SK-N-SH (cell line): ENCODE data around the gene KIF3C. TPM values are rescaled to one million over a fixed set of nuclear protein-coding genes. Genes with fewer than 3 reads are reported as not detected.
"Not testable (repeated sequence)": the region's sequence is repeated elsewhere in the genome, so short reads cannot be mapped to it uniquely, and the experiment has no call there.

ENCODE experiments used
- CTCF ChIA-PET: fragments of 300-600, 350-600 bp; formaldehyde crosslinking; extraction: SDS; loops from one replicate; lab custom pipeline; 2021; lab: Yijun Ruan, JAX
- POLR2A ChIA-PET: fragments of 350-600 bp; sonication (Branson Sonifier 250); formaldehyde crosslinking; extraction: SDS; loops from one replicate; lab custom pipeline; 2020; ENCODE audit warnings: antibody characterized with exemption, inconsistent platforms; lab: Yijun Ruan, JAX
- DNase-seq: peaks from one replicate; pipeline ENCODE4 v3.0.0; 2012
- H2AFZ ChIP-seq: fragments of 200-600 bp; sonication (generic); 2 replicates; pipeline ENCODE4 v1.8.1; 2016; ENCODE audit warnings: antibody characterized with exemption, mild to moderate bottlenecking, low read depth
- H3F3A ChIP-seq: fragments of 200-600 bp; sonication (generic); replicated peaks from 2 replicates; pipeline ENCODE3; 2016; ENCODE audit warnings: antibody characterized with exemption, mild to moderate bottlenecking; ENCODE audit not compliant: insufficient read depth
- H3K27ac ChIP-seq, 2 experiments: fragments of 200-500 bp in 1 of 2; fragments of 200-600 bp in 1 of 2; sonication (Bioruptor generic) in 1 of 2; sonication (generic), shearing (Covaris generic) in 1 of 2; 2 replicates each; pipeline versions ENCODE4 v1.5.1 to v1.6.1; 2014 to 2016; ENCODE audit warnings: low read depth in 2 of 2, inconsistent platforms in 1 of 2, low read length in 1 of 2, mild to moderate bottlenecking in 1 of 2, mixed read lengths in 1 of 2
- H3K27me3 ChIP-seq: fragments of 200-600 bp; sonication (generic), shearing (Covaris generic); 2 replicates; pipeline ENCODE4 v1.6.1; 2016; ENCODE audit warnings: mixed run types; ENCODE audit not compliant: insufficient read depth
- H3K36me3 ChIP-seq, 2 experiments: fragments of 200-500 bp in 1 of 2; fragments of 200-600 bp in 1 of 2; sonication (Bioruptor generic) in 1 of 2; sonication (generic) in 1 of 2; replicated peaks in 1 of 2; 2 replicates each; pipeline versions ENCODE3 to v1.5.1; 2014 to 2016; ENCODE audit warnings: low read length in 1 of 2, mild to moderate bottlenecking in 1 of 2; ENCODE audit not compliant: insufficient read depth in 2 of 2, control insufficient read depth in 1 of 2
- H3K4me1 ChIP-seq, 2 experiments: fragments of 200-500 bp in 1 of 2; fragments of 200-600 bp in 1 of 2; sonication (Bioruptor generic) in 1 of 2; sonication (generic), shearing (Covaris generic) in 1 of 2; 2 replicates each; pipeline versions ENCODE4 v1.5.1 to v1.6.1; 2014 to 2016; ENCODE audit warnings: low read depth in 1 of 2, low read length in 1 of 2, mixed run types in 1 of 2; ENCODE audit not compliant: insufficient read depth in 2 of 2, control insufficient read depth in 1 of 2
- H3K4me2 ChIP-seq: fragments of 200-600 bp; sonication (generic), shearing (Covaris generic); 2 replicates; pipeline ENCODE4 v1.6.1; 2017; ENCODE audit warnings: mixed run types
- H3K4me3 ChIP-seq, 2 experiments: fragments of 200-500 bp in 1 of 2; fragments of 200-600 bp in 1 of 2; sonication (Bioruptor generic) in 1 of 2; sonication (generic), shearing (Covaris generic) in 1 of 2; 2 replicates each; pipeline versions ENCODE4 v1.5.1 to v1.8.1; 2014 to 2016; ENCODE audit warnings: low read depth in 2 of 2, inconsistent platforms in 1 of 2, low read length in 1 of 2, mild to moderate bottlenecking in 1 of 2, mixed read lengths in 1 of 2, moderate library complexity in 1 of 2
- H3K79me2 ChIP-seq: fragments of 200-600 bp; sonication (generic); 2 replicates; pipeline ENCODE4 v1.8.1; 2017; ENCODE audit warnings: mild to moderate bottlenecking; ENCODE audit not compliant: insufficient read depth
- H3K9ac ChIP-seq: fragments of 200-600 bp; sonication (generic); 2 replicates; pipeline ENCODE4 v1.6.1; 2017; ENCODE audit warnings: mixed run types
- H3K9me2 ChIP-seq: fragments of 200-600 bp; sonication (generic); 2 replicates; pipeline ENCODE4 v1.6.1; 2017; ENCODE audit warnings: mixed run types
- H3K9me3 ChIP-seq: fragments of 200-600 bp; sonication (generic); 2 replicates; pipeline ENCODE4 v1.6.1; 2017; ENCODE audit warnings: mixed run types, mild to moderate bottlenecking, moderate library complexity
- H4K20me1 ChIP-seq: fragments of 200-600 bp; sonication (generic); 2 replicates; pipeline ENCODE4 v1.6.1; 2017; ENCODE audit warnings: mild to moderate bottlenecking, mixed run types; ENCODE audit not compliant: insufficient read depth
- CTCF ChIP-seq: fragments of 200-600 bp; sonication (generic); IDR thresholded peaks from 2 replicates; pipeline ENCODE4 v1.6.1; 2017; ENCODE audit warnings: antibody characterized with exemption, mild to moderate bottlenecking, moderate library complexity
- ELF1 ChIP-seq: IDR thresholded peaks from 2 replicates; pipeline ENCODE4 v1.4.0; 2012
- EP300 ChIP-seq, 2 experiments: IDR thresholded peaks; 2 replicates each; pipeline versions ENCODE4 v1.4.0 to v1.6.1; 2012; ENCODE audit warnings: borderline replicate concordance in 1 of 2, low read depth in 1 of 2, low read length in 1 of 2
- FOSL2 ChIP-seq: IDR thresholded peaks from 2 replicates; pipeline ENCODE4 v1.4.0; 2012; ENCODE audit warnings: low read depth, mild to moderate bottlenecking, moderate library complexity, borderline replicate concordance
- FOXJ3 ChIP-seq: sonication (generic); formaldehyde crosslinking; IDR thresholded peaks from 2 replicates; pipeline ENCODE4 v1.5.1; 2020; ENCODE audit warnings: mild to moderate bottlenecking, missing genetic modification reagents
- GABPA ChIP-seq: IDR thresholded peaks from 2 replicates; pipeline ENCODE4 v1.4.0; 2012; ENCODE audit warnings: low read depth, mild to moderate bottlenecking
- GATA2 ChIP-seq: sonication (generic); formaldehyde crosslinking; IDR thresholded peaks from 2 replicates; pipeline ENCODE4 v1.5.0; 2020; ENCODE audit warnings: mild to moderate bottlenecking, missing genetic modification reagents
- MAX ChIP-seq: IDR thresholded peaks from 2 replicates; pipeline ENCODE4 v1.4.0; 2012; ENCODE audit warnings: low read depth
- MEF2A ChIP-seq: IDR thresholded peaks from 2 replicates; pipeline ENCODE4 v1.4.0; 2012; ENCODE audit warnings: low read depth, borderline replicate concordance
- NFIC ChIP-seq: IDR thresholded peaks from 2 replicates; pipeline ENCODE4 v1.4.0; 2012; ENCODE audit warnings: borderline replicate concordance
- RAD21 ChIP-seq: IDR thresholded peaks from 2 replicates; pipeline ENCODE4 v1.6.1; 2012; ENCODE audit warnings: mild to moderate bottlenecking, low read length
- RCOR1 ChIP-seq: fragments of 150-350 bp; IDR thresholded peaks from 2 replicates; pipeline ENCODE4 v1.6.1; 2017; ENCODE audit warnings: antibody characterized with exemption, low read length
- RFX5 ChIP-seq: IDR thresholded peaks from 2 replicates; pipeline ENCODE4 v1.6.1; 2012; ENCODE audit warnings: mild to moderate bottlenecking, improper control_type of control experiment, low read length
- RXRA ChIP-seq: IDR thresholded peaks from 2 replicates; pipeline ENCODE4 v1.4.0; 2012; ENCODE audit warnings: low read depth, mild to moderate bottlenecking, borderline replicate concordance
- SIN3A ChIP-seq: IDR thresholded peaks from 2 replicates; pipeline ENCODE4 v1.6.1; 2012; ENCODE audit warnings: low read depth, mild to moderate bottlenecking, low read length, moderate library complexity, borderline replicate concordance
- SMC3 ChIP-seq: IDR thresholded peaks from 2 replicates; pipeline ENCODE4 v1.6.1; 2012; ENCODE audit warnings: low read depth, low read length, improper control_type of control experiment
- TCF12 ChIP-seq: IDR thresholded peaks from 2 replicates; pipeline ENCODE4 v1.4.0; 2012
- TEAD4 ChIP-seq: IDR thresholded peaks from 2 replicates; pipeline ENCODE4 v1.4.0; 2012; ENCODE audit warnings: mild to moderate bottlenecking, borderline replicate concordance; ENCODE audit not compliant: insufficient read depth
- USF1 ChIP-seq: IDR thresholded peaks from 2 replicates; pipeline ENCODE4 v1.4.0; 2012; ENCODE audit warnings: low read depth, borderline replicate concordance
- YY1 ChIP-seq: IDR thresholded peaks from 2 replicates; pipeline ENCODE4 v1.4.0; 2012; ENCODE audit warnings: low read depth, mild to moderate bottlenecking
- WGBS: methylation state at CpG from one replicate; pipeline ENCODE4 v1.1.6; 2017; ENCODE audit warnings: low lambda C conversion rate; 5-methylcytosine and 5-hydroxymethylcytosine counted together
- polyA plus RNA-seq, 3 experiments: library from polyadenylated mRNA; depleted of rRNA; stranded (reverse); fragments of >200 nt; gene quantifications; 2 replicates each; pipeline ENCODE4 v1.2.3, GENCODE V29; 2012

The KIF3C gene
- polyA plus RNA-seq, 1 of the 3 experiments (the other 2 are of a cell fraction), result 29.5 TPM

DNA sequence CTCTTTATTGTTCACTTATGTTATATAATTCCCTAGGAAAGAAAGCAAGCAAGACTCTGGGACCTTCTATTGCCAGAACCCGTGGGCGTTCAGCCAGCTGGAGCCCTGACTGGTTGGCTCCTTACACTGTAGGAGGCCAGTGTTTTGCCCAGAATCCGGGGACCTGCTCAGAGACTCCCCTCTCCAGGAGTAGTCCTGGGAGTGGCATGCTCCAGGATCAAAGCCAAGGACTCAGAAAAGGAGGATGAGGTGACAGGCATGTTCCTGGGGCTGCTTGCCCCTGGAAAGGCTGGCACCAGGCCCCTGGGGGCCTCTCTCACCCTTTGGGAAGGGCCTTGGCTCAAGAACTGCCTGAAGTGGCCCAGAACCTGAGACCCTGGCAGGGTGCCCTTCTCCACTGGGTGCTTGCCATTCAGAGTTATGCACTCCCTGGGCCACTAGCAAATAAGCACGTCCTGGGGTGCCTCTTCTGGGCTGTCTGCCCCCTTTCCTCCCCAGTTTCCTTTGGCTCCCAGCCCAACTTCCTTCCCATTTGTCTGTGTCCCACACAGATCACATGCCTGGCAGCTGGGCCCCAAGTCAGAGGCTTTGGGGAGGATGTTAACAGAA is 19.6 kb upstream of the KIF3C start:
- WGBS, result 52% methylated on average over 4 of the region's 4 CpGs
- H3K9me3 ChIP-seq, result no peaks in the 10 kb centered on the region
- H3K9me2 ChIP-seq, result no peaks in the 10 kb centered on the region
- no peak overlapping the region for H2AFZ ChIP-seq
- DNase-seq, result no peak
- no peaks in the 10 kb centered on the region for H3K79me2 ChIP-seq
- no peak overlapping the region for H3K4me3 ChIP-seq
- no peak overlapping the region; the same call in 1 of the 2 replicates for H3K4me2 ChIP-seq
- no peak overlapping the region for H3K9ac ChIP-seq
- H3F3A ChIP-seq, result peaks cover 27% of the 10 kb centered on the region
- POLR2A ChIA-PET, result interaction anchor here (0.6 kb wide), 1 partner anchor 30 kb away, joined by 3 read pairs; no protein-coding TSS in a partner anchor
- no peaks in the 10 kb centered on the region for H3K27me3 ChIP-seq
- peaks cover 6 to 21% of the 10 kb centered on the region in 2 experiments; a peak in 3 of 4 replicates for H3K4me1 ChIP-seq
- H3K27ac ChIP-seq, result no peak overlapping the region; a peak in 1 of 4 replicates
- TF ChIP-seq NFIC (no peak; the same call in none of the 2 replicates), TEAD4 (no peak), RFX5 (no peak), SMC3 (no peak), ELF1 (no peak)
- no peaks in the 10 kb centered on the region for H4K20me1 ChIP-seq
- CTCF ChIA-PET, result interaction anchor here (1.5 kb wide), 1 partner anchor 144 kb away, joined by 5 read pairs; no protein-coding TSS in a partner anchor
- no peaks in the 10 kb centered on the region for H3K36me3 ChIP-seq

- H3K27ac ChIP-seq, result no peak overlapping the region
- no peak overlapping the region for H3K4me2 ChIP-seq
- POLR2A ChIA-PET, result interaction anchor here (0.6 kb wide), 1 partner anchor 1448 kb away, joined by 3 read pairs; no protein-coding TSS in a partner anchor
- no peak for TF ChIP-seq RXRA
- TF ChIP-seq GABPA, result no peak
- no peak for TF ChIP-seq SIN3A
- no peak for TF ChIP-seq TCF12
- TF ChIP-seq FOSL2, result no peak
- TF ChIP-seq MAX, result no peak
- no peak for TF ChIP-seq TEAD4
- TF ChIP-seq GATA2 (CRISPR knock-in tag), result no peak
- TF ChIP-seq RAD21, result no peak
- no peak for TF ChIP-seq RCOR1
- TF ChIP-seq EP300 (IDR thresholded peaks at IDR 0.05; ENCODE audit: borderline replicate concordance in 1 of 2, low read depth in 1 of 2, low read length in 1 of 2), result no peak
- no peak for TF ChIP-seq SMC3
- TF ChIP-seq YY1, result no peak
- TF ChIP-seq NFIC, result no peak
- TF ChIP-seq MEF2A, result no peak
- no peak for TF ChIP-seq CTCF
- no peak for TF ChIP-seq USF1
- no peak for TF ChIP-seq RFX5
- TF ChIP-seq FOXJ3 (CRISPR knock-in tag), result no peak
- H3K4me1 ChIP-seq, result peaks cover 6 to 21% of the 10 kb centered on the region in 2 experiments; a peak in 3 of 4 replicates
- DNase-seq, result no peak
- H3K27me3 ChIP-seq, result no peaks in the 10 kb centered on the region
- no peaks in the 10 kb centered on the region for H4K20me1 ChIP-seq
- no peaks in the 10 kb centered on the region for H3K9me3 ChIP-seq
- H3K9me2 ChIP-seq, result no peaks in the 10 kb centered on the region
- peaks cover 36% of the 10 kb centered on the region for H3F3A ChIP-seq
- no peak overlapping the region for H3K9ac ChIP-seq
- WGBS, result 71% methylated on average over 5 of the region's 5 CpGs
- no peak overlapping the region for H2AFZ ChIP-seq
- no peaks in the 10 kb centered on the region for H3K36me3 ChIP-seq
- CTCF ChIA-PET, result interaction anchor here (0.6 to 2.3 kb wide), 4 partner anchors 9 to 145 kb away, joined by 3 to 13 read pairs (median 4); no protein-coding TSS in a partner anchor
- no peaks in the 10 kb centered on the region for H3K79me2 ChIP-seq
- no peak overlapping the region for H3K4me3 ChIP-seq
Observed at GRCh38 chr2:26000561-26001082, 18.3 kb upstream of the KIF3C start.

- H3K4me3 ChIP-seq, H3K4me2 ChIP-seq, H2AFZ ChIP-seq, H3K9ac ChIP-seq, H4K20me1 ChIP-seq, POLR2A ChIA-PET, H3K27me3 ChIP-seq, H3K36me3 ChIP-seq, H3K27ac ChIP-seq, H3K9me3 ChIP-seq, DNase-seq, H3K79me2 ChIP-seq, H3K9me2 ChIP-seq: not testable (repeated sequence)
- CTCF ChIA-PET, result interaction anchor here (1.5 to 2.3 kb wide), 2 partner anchors 8 to 13 kb away, joined by 4 to 13 read pairs; no protein-coding TSS in a partner anchor
- Histone ChIP-seq H3K4me1 (peaks cover 6 to 21% of the 10 kb centered on the region in 2 experiments; a peak in 3 of 4 replicates), H3F3A (peaks cover 33% of the 10 kb centered on the region)
- 89% methylated on average over 7 of the region's 7 CpGs for whole genome bisulfite sequencing
Observed at GRCh38 chr2:25999406-25999805, 17.1 kb upstream of the KIF3C start.
